ENCODE measurements around the gene IKZF3. TPM values are rescaled to one million over a fixed set of nuclear protein-coding genes. Genes with fewer than 3 reads are reported as not detected.
"Not testable (repeated sequence)": the region's sequence is repeated elsewhere in the genome, so short reads cannot be mapped to it uniquely, and the experiment has no call there.

Gene IKZF3
- polyA plus RNA-seq, 1 donor from 2014 or later = not detected

DNA sequence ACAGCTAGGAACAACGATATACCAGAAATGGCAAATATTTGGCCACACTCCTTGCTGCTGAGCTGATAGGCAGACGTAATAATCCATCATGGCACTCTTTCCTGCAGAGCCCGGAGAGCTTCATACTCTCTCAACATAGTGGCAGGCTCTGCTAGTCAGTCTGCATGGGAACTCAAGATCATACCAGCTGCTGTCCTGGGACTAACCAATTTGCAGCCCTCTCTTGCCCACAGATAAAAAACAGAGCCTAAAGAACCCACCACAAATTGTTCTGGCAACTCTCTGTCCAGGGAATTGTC is 40.8 kb upstream of the IKZF3 start:
- H2AFZ ChIP-seq (ENCODE audit: low read depth, low read length) = no peak overlapping the region
- H3K27ac ChIP-seq (ENCODE audit: low read length) = no peak overlapping the region
- no peaks in the 10 kb centered on the region for H3F3A ChIP-seq (ENCODE audit: insufficient read depth, low read length, poor library complexity, severe bottlenecking)
- no peaks in the 10 kb centered on the region for H3K9me3 ChIP-seq (ENCODE audit: low read length)
- no peaks in the 10 kb centered on the region for H3K9me2 ChIP-seq (ENCODE audit: insufficient read depth, low read length)
- H3K4me2 ChIP-seq (ENCODE audit: low read length) = no peak overlapping the region
- no peaks in the 10 kb centered on the region for H3K27me3 ChIP-seq (ENCODE audit: insufficient read depth, low read depth, low read length)
- H3K79me2 ChIP-seq (replicated peaks; ENCODE audit: insufficient read depth, low read length) = no peaks in the 10 kb centered on the region
- no peaks in the 10 kb centered on the region for H4K20me1 ChIP-seq (ENCODE audit: insufficient read depth)
- H3K9ac ChIP-seq (ENCODE audit: low read length) = no peak overlapping the region
- H3K4me3 ChIP-seq (ENCODE audit: low read length) = no peak overlapping the region
- TF ChIP-seq, protein P1, sequence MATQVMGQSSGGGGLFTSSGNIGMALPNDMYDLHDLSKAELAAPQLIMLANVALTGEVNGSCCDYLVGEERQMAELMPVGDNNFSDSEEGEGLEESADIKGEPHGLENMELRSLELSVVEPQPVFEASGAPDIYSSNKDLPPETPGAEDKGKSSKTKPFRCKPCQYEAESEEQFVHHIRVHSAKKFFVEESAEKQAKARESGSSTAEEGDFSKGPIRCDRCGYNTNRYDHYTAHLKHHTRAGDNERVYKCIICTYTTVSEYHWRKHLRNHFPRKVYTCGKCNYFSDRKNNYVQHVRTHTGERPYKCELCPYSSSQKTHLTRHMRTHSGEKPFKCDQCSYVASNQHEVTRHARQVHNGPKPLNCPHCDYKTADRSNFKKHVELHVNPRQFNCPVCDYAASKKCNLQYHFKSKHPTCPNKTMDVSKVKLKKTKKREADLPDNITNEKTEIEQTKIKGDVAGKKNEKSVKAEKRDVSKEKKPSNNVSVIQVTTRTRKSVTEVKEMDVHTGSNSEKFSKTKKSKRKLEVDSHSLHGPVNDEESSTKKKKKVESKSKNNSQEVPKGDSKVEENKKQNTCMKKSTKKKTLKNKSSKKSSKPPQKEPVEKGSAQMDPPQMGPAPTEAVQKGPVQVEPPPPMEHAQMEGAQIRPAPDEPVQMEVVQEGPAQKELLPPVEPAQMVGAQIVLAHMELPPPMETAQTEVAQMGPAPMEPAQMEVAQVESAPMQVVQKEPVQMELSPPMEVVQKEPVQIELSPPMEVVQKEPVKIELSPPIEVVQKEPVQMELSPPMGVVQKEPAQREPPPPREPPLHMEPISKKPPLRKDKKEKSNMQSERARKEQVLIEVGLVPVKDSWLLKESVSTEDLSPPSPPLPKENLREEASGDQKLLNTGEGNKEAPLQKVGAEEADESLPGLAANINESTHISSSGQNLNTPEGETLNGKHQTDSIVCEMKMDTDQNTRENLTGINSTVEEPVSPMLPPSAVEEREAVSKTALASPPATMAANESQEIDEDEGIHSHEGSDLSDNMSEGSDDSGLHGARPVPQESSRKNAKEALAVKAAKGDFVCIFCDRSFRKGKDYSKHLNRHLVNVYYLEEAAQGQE (IDR thresholded peaks at IDR 0.05; ENCODE audit: borderline replicate concordance) = no peak
- TF ChIP-seq MXI1 (conservative IDR thresholded peaks at IDR 0.05; ENCODE audit: poor library complexity, severe bottlenecking) (no peak), TAF1 (IDR thresholded peaks at IDR 0.05; ENCODE audit: low read depth) (no peak), EP300 (conservative IDR thresholded peaks at IDR 0.05; ENCODE audit: poor library complexity, severe bottlenecking) (no peak), POLR2AphosphoS5 (IDR thresholded peaks at IDR 0.05) (no peak), SMC3 (conservative IDR thresholded peaks at IDR 0.05; ENCODE audit: poor library complexity) (no peak), EZH2 (IDR thresholded peaks at IDR 0.05; ENCODE audit: borderline replicate concordance, insufficient read depth, low read length, poor library complexity, severe bottlenecking) (no peak), RAD21 (conservative IDR thresholded peaks at IDR 0.05) (no peak)
- TF ChIP-seq, protein P2, sequence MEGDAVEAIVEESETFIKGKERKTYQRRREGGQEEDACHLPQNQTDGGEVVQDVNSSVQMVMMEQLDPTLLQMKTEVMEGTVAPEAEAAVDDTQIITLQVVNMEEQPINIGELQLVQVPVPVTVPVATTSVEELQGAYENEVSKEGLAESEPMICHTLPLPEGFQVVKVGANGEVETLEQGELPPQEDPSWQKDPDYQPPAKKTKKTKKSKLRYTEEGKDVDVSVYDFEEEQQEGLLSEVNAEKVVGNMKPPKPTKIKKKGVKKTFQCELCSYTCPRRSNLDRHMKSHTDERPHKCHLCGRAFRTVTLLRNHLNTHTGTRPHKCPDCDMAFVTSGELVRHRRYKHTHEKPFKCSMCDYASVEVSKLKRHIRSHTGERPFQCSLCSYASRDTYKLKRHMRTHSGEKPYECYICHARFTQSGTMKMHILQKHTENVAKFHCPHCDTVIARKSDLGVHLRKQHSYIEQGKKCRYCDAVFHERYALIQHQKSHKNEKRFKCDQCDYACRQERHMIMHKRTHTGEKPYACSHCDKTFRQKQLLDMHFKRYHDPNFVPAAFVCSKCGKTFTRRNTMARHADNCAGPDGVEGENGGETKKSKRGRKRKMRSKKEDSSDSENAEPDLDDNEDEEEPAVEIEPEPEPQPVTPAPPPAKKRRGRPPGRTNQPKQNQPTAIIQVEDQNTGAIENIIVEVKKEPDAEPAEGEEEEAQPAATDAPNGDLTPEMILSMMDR (IDR thresholded peaks at IDR 0.05; ENCODE audit: poor library complexity, severe bottlenecking) = no peak
- no peaks in the 10 kb centered on the region for H3K36me3 ChIP-seq (ENCODE audit: insufficient read depth, low read length)

GRCh38 chr17:39903158-39903884 is 39.2 kb upstream of the IKZF3 start:
- H3K9ac ChIP-seq (ENCODE audit: low read length) = no peak overlapping the region
- TF ChIP-seq EP300 (conservative IDR thresholded peaks at IDR 0.05; ENCODE audit: poor library complexity, severe bottlenecking) = no peak
- TF ChIP-seq TAF1 (IDR thresholded peaks at IDR 0.05; ENCODE audit: low read depth) = no peak
- TF ChIP-seq EZH2 (IDR thresholded peaks at IDR 0.05; ENCODE audit: borderline replicate concordance, insufficient read depth, low read length, poor library complexity, severe bottlenecking) = no peak
- no peak for TF ChIP-seq SMC3 (conservative IDR thresholded peaks at IDR 0.05; ENCODE audit: poor library complexity)
- no peak for TF ChIP-seq POLR2AphosphoS5 (IDR thresholded peaks at IDR 0.05)
- TF ChIP-seq, protein P2 (IDR thresholded peaks at IDR 0.05; ENCODE audit: poor library complexity, severe bottlenecking) = no peak
- TF ChIP-seq MXI1 (conservative IDR thresholded peaks at IDR 0.05; ENCODE audit: poor library complexity, severe bottlenecking) = no peak
- TF ChIP-seq RAD21 (conservative IDR thresholded peaks at IDR 0.05) = no peak
- TF ChIP-seq, protein P1 (IDR thresholded peaks at IDR 0.05; ENCODE audit: borderline replicate concordance) = no peak
- H3K9me2 ChIP-seq (ENCODE audit: insufficient read depth, low read length) = no peaks in the 10 kb centered on the region

GRCh38 chr17:39902027-39902426 is 37.9 kb upstream of the IKZF3 start:
- not testable (repeated sequence) for H3K9me2 ChIP-seq (ENCODE audit: insufficient read depth, low read length); H3K9me3 ChIP-seq (ENCODE audit: low read length); H3K4me2 ChIP-seq (ENCODE audit: low read length); H3K27me3 ChIP-seq (ENCODE audit: insufficient read depth, low read depth, low read length); H3F3A ChIP-seq (ENCODE audit: insufficient read depth, low read length, poor library complexity, severe bottlenecking); H3K9ac ChIP-seq (ENCODE audit: low read length); H2AFZ ChIP-seq (ENCODE audit: low read depth, low read length); H3K36me3 ChIP-seq (ENCODE audit: insufficient read depth, low read length); H4K20me1 ChIP-seq (ENCODE audit: insufficient read depth); H3K27ac ChIP-seq (ENCODE audit: low read length); H3K79me2 ChIP-seq (replicated peaks; ENCODE audit: insufficient read depth, low read length); H3K4me3 ChIP-seq (ENCODE audit: low read length)

More at GRCh38 chr17:39903158-39903884, 39.2 kb upstream of the IKZF3 start:
- no peak overlapping the region for H3K4me2 ChIP-seq (ENCODE audit: low read length)
- no peak overlapping the region for H3K4me3 ChIP-seq (ENCODE audit: low read length)
- no peaks in the 10 kb centered on the region for H3K79me2 ChIP-seq (replicated peaks; ENCODE audit: insufficient read depth, low read length)
- no peak overlapping the region for H3K27ac ChIP-seq (ENCODE audit: low read length)
- H3F3A ChIP-seq (ENCODE audit: insufficient read depth, low read length, poor library complexity, severe bottlenecking) = no peaks in the 10 kb centered on the region
- H3K36me3 ChIP-seq (ENCODE audit: insufficient read depth, low read length) = no peaks in the 10 kb centered on the region
- no peaks in the 10 kb centered on the region for H3K27me3 ChIP-seq (ENCODE audit: insufficient read depth, low read depth, low read length)
- H3K9me3 ChIP-seq (ENCODE audit: low read length) = no peaks in the 10 kb centered on the region
- no peak overlapping the region for H2AFZ ChIP-seq (ENCODE audit: low read depth, low read length)
- H4K20me1 ChIP-seq (ENCODE audit: insufficient read depth) = no peaks in the 10 kb centered on the region

All from neural cell (in vitro differentiated cells).